ENCODE results near the gene PACS2.

DNA sequence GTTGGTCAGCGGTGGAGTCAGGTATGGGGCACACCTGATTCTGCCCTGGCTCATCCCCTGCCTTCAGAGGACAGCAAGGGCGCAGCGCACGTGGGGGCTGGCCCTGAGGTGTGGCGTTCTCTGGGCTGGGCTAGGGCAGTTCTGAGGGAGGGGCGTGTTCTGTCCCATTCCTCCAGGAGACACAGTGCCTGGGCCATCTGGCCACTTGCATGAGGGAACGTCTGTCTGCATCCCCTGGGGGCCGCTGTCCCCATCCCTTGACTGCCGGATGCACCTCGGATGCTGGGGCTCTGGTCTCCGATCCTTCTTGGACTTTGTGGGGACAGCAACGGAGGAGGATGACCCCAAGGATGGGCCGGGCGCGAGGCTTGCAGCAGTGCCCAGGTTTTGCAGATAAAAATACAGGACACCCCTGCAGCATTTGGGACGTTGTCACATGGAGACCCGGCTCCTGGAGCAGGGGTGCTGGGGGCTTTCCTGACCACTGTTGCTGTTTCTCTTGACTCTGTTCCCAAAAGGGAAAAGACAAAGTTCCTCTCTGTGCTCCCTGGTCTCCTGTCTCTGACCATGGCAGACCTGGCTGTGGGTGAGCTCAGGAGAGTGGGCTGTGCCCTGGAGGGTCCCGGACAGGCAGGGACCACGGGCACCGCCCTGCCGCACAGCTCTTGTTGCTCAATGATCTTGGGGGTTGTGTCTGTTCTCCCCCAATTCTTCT is 112.0 kb downstream of the PACS2 start:
- TF ChIP-seq, protein P1, sequence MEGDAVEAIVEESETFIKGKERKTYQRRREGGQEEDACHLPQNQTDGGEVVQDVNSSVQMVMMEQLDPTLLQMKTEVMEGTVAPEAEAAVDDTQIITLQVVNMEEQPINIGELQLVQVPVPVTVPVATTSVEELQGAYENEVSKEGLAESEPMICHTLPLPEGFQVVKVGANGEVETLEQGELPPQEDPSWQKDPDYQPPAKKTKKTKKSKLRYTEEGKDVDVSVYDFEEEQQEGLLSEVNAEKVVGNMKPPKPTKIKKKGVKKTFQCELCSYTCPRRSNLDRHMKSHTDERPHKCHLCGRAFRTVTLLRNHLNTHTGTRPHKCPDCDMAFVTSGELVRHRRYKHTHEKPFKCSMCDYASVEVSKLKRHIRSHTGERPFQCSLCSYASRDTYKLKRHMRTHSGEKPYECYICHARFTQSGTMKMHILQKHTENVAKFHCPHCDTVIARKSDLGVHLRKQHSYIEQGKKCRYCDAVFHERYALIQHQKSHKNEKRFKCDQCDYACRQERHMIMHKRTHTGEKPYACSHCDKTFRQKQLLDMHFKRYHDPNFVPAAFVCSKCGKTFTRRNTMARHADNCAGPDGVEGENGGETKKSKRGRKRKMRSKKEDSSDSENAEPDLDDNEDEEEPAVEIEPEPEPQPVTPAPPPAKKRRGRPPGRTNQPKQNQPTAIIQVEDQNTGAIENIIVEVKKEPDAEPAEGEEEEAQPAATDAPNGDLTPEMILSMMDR (conservative IDR thresholded peaks at IDR 0.05 in 1 of 2, IDR thresholded peaks at IDR 0.05 in 1 of 2; ENCODE audit: extremely low read depth in 1 of 2, insufficient read depth in 1 of 2, low read depth in 1 of 2, low read length in 2 of 2) = no peak
- TF ChIP-seq EZH2 (IDR thresholded peaks at IDR 0.05; ENCODE audit: borderline replicate concordance, low read length) = no peak
